K562 (cell line): ENCODE measurements around the gene RNF212B. TPM values are rescaled to one million over a fixed set of nuclear protein-coding genes. Genes with fewer than 3 reads are reported as not detected.
A peak's percentile ranks its signal among the peaks of the same experiment; 100 is the strongest.

Experiments used
- ATAC-seq: fragments of 200-7000 bp; cut with Tn5 transposase; 3 replicates; pipeline ENCODE4 v1.9.1; 2020; ENCODE audit warnings: moderate library complexity
- BruUV-seq: library from RNA; stranded (reverse); fragments of 400-500 nt; replicated peaks from 2 replicates; lab custom pipeline; 2021; lab: Mats Ljungman, UMichigan
- CTCF ChIA-PET: fragments of 300-600 bp; formaldehyde crosslinking; extraction: SDS; loops from one replicate; lab custom pipeline; 2021; ENCODE audit warnings: low intra/inter-chr PET ratio; lab: Yijun Ruan, JAX
- POLR2A ChIA-PET: fragments of 300-600, 350-650 bp; sonication (Branson Sonifier 250); formaldehyde crosslinking; extraction: SDS; loops from one replicate; lab custom pipeline; 2021; ENCODE audit warnings: antibody characterized with exemption, inconsistent platforms; lab: Yijun Ruan, JAX
- DNase-seq, 4 experiments: peaks; one replicate each; pipeline versions ENCODE4 v3.0.0 to v3.0.0-alpha.2; 2011 to 2018; ENCODE audit warnings: low spot score in 3 of 4, mixed read lengths in 3 of 4; ENCODE audit errors: extremely low read depth in 1 of 4
- FAIRE-seq: peaks from 2 replicates; lab custom pipeline; 2011; peaks lifted over from hg19 to GRCh38; lab: Jason Lieb, UNC
- H2AFZ ChIP-seq: 2 replicates; pipeline ENCODE4 v1.6.0; 2011; ENCODE audit warnings: low read depth, low read length, control low read depth, inconsistent platforms
- H3K27ac ChIP-seq: fragments of 200-600 bp; 3 replicates; pipeline ENCODE4 v1.8.0; 2011; ENCODE audit warnings: low read depth, mild to moderate bottlenecking, control low read depth, inconsistent platforms, low read length, moderate library complexity, mixed read lengths; ENCODE audit errors: extremely low read depth
- H3K27me3 ChIP-seq, 2 experiments: fragments of 300-600 bp in 1 of 2; 2 replicates in 1 of 2; 3 replicates in 1 of 2; pipeline versions ENCODE4 v1.6.0 to v1.8.0; 2011; ENCODE audit warnings: inconsistent platforms in 2 of 2, low read length in 2 of 2, mild to moderate bottlenecking in 1 of 2, mixed read lengths in 1 of 2, moderate library complexity in 1 of 2; ENCODE audit not compliant: control insufficient read depth in 2 of 2, insufficient read depth in 2 of 2
- H3K36me3 ChIP-seq: fragments of 300-600 bp; 3 replicates; pipeline ENCODE4 v1.8.0; 2011; ENCODE audit warnings: mild to moderate bottlenecking, low read length, inconsistent platforms; ENCODE audit not compliant: control insufficient read depth, insufficient read depth
- H3K4me1 ChIP-seq, 2 experiments: fragments of 200-600 bp in 1 of 2; replicated peaks in 1 of 2; 2 replicates in 1 of 2; 3 replicates in 1 of 2; pipeline versions ENCODE4 v1.5.1 to v1.8.0; 2011; ENCODE audit warnings: inconsistent platforms in 2 of 2, low read length in 2 of 2, mild to moderate bottlenecking in 1 of 2, mixed read lengths in 1 of 2, moderate library complexity in 1 of 2; ENCODE audit not compliant: control insufficient read depth in 2 of 2, insufficient read depth in 2 of 2
- H3K4me2 ChIP-seq: 2 replicates; pipeline ENCODE4 v1.6.1; 2011; ENCODE audit warnings: low read length, control low read depth, inconsistent platforms, mixed read lengths; ENCODE audit not compliant: insufficient read depth
- H3K4me3 ChIP-seq: fragments of 200-600 bp; sonication (generic), shearing (Covaris generic); 2 replicates; pipeline ENCODE4 v1.5.1; 2016; ENCODE audit warnings: control low read depth, inconsistent platforms
- H3K79me2 ChIP-seq: fragments of 200-600 bp; 3 replicates; pipeline ENCODE4 v1.8.0; 2011; ENCODE audit warnings: low read length, inconsistent platforms; ENCODE audit not compliant: control insufficient read depth, insufficient read depth
- H3K9ac ChIP-seq, 2 experiments: 2 replicates each; pipeline versions ENCODE4 v1.6.0 to v1.6.1; 2011; ENCODE audit warnings: low read depth in 2 of 2, low read length in 2 of 2, control low read depth in 1 of 2, inconsistent platforms in 1 of 2, mild to moderate bottlenecking in 1 of 2, mixed read lengths in 1 of 2; ENCODE audit not compliant: insufficient read depth in 1 of 2
- H3K9me1 ChIP-seq: one replicate; pipeline ENCODE4 v1.6.0; 2011; ENCODE audit warnings: inconsistent platforms, mild to moderate bottlenecking, low read length, moderate library complexity; ENCODE audit not compliant: control insufficient read depth, insufficient read depth
- H3K9me3 ChIP-seq: replicated peaks from 2 replicates; pipeline ENCODE4 v1.5.1; 2011; ENCODE audit warnings: low read depth, low read length, inconsistent platforms; ENCODE audit not compliant: control insufficient read depth, insufficient read depth
- H4K20me1 ChIP-seq: replicated peaks from 2 replicates; pipeline ENCODE4 v1.6.1; 2011; ENCODE audit warnings: low read length, inconsistent platforms, mixed read lengths; ENCODE audit not compliant: control insufficient read depth, insufficient read depth
- HMG20B ChIP-seq: fragments of 250-450 bp; sonication (Bioruptor Pico); IDR thresholded peaks from 2 replicates; pipeline ENCODE4 v1.5.0; 2021; ENCODE audit warnings: mild to moderate bottlenecking
- MAX ChIP-seq: sonication (generic); formaldehyde crosslinking; IDR thresholded peaks from 2 replicates; pipeline ENCODE4 v1.9.0; 2022; ENCODE audit warnings: mild to moderate bottlenecking, missing genetic modification reagents
- MTA3 ChIP-seq: fragments of 450-650 bp; formaldehyde crosslinking; IDR thresholded peaks from 2 replicates; pipeline ENCODE4 v1.6.1; 2017; ENCODE audit warnings: mild to moderate bottlenecking, borderline replicate concordance
- TAF1 ChIP-seq: IDR thresholded peaks from 2 replicates; pipeline ENCODE4 v1.6.1; 2011; ENCODE audit warnings: mild to moderate bottlenecking, low read length, moderate library complexity; ENCODE audit not compliant: insufficient read depth, control insufficient read depth, severe bottlenecking; ENCODE audit errors: extremely low read depth
- TCF7 ChIP-seq: sonication (generic); IDR thresholded peaks from 2 replicates; pipeline ENCODE4 v1.6.1; 2016; ENCODE audit warnings: antibody characterized with exemption, borderline replicate concordance
- TFAP4 ChIP-seq: sonication (generic); formaldehyde crosslinking; IDR thresholded peaks from 2 replicates; pipeline ENCODE4 v1.8.0; 2022; ENCODE audit warnings: missing genetic modification reagents, mild to moderate bottlenecking, moderate library complexity, borderline replicate concordance
- ZBTB34 ChIP-seq: fragments of 250-450 bp; sonication (Bioruptor Pico); IDR thresholded peaks from 2 replicates; pipeline ENCODE4 v1.8.0; 2021; ENCODE audit warnings: mild to moderate bottlenecking, moderate library complexity
- ZFP1 ChIP-seq: fragments of 450-650 bp; formaldehyde crosslinking; IDR thresholded peaks from 2 replicates; pipeline ENCODE4 v1.4.0; 2020; ENCODE audit warnings: mild to moderate bottlenecking, mixed read lengths
- ZNF197 ChIP-seq: fragments of 200-800 bp; sonication (Bioruptor generic); IDR thresholded peaks from 2 replicates; pipeline ENCODE4 v1.6.1; 2016; ENCODE audit warnings: low read depth, missing genetic modification characterization, missing compliant biosample characterization
- ZNF77 ChIP-seq: fragments of 250-450 bp; sonication (Bioruptor Pico); IDR thresholded peaks from 2 replicates; pipeline ENCODE4 v1.5.0; 2020
- WGBS: fragments of 100-300 bp; shearing (Covaris generic); methylation state at CpG from one replicate; pipeline ENCODE4 v1.1.6; 2016; ENCODE audit warnings: low coverage, mixed read lengths; ENCODE audit not compliant: insufficient coverage; ENCODE audit errors: missing lambda C conversion rate; 5-methylcytosine and 5-hydroxymethylcytosine counted together
- in situ Hi-C: fragments of 300-500 bp; cut with MboI; formaldehyde crosslinking; loops from 4 replicates; pipeline ENCODE4 v1.15.0; 2018; ENCODE audit warnings: inconsistent platforms, mixed read lengths
- intact Hi-C: fragments of 100-400 bp; cut with micrococcal nuclease; formaldehyde crosslinking; loops from 2 replicates; pipeline ENCODE4 v1.14.2; 2022
- polyA plus RNA-seq, 8 experiments: library from polyadenylated mRNA; depleted of rRNA in 4 of 8; stranded (reverse) in 5 of 8; unstranded in 3 of 8; fragments of >200 nt; fragmentation: Nextera tagmentation in 2 of 8; fragmentation: Illumina TruSeq in 1 of 8; extraction: Ambion mirVana in 2 of 8; extraction: Trizol in 1 of 8; gene quantifications; 2 replicates each; pipeline versions ENCODE4 v1.2.1 to v1.2.3, GENCODE V29; 2011 to 2014; ENCODE audit warnings: inconsistent platforms in 1 of 8, missing spikeins in 1 of 8
- total RNA-seq, 7 experiments: library from RNA; depleted of rRNA in 6 of 7; stranded (reverse); fragments of >200 nt in 6 of 7; fragmentation: Illumina TruSeq in 2 of 7; extraction: Trizol in 2 of 7; gene quantifications; 2 replicates each; pipeline versions ENCODE4 v1.2.1 to v1.2.3, GENCODE V29; 2011 to 2021; ENCODE audit warnings: low replicate concordance in 1 of 7

RNF212B gene
- total and polyA plus RNA-seq, 9 of the 15 experiments (the other 6 are each of a cell fraction or from before 2014, with no cell fraction given): 0.15 to 0.43 (median 0.27) TPM; not detected in 3

GRCh38 chr14:23215421-23215820 lies 22.3 kb upstream of the RNF212B start:
- no peaks in the 10 kb centered on the region for H3K79me2 ChIP-seq
- ATAC-seq: no peak
- intact Hi-C loops: no loop called here
- no peak overlapping the region for H3K4me3 ChIP-seq
- WGBS: 19% methylated on average over 1 of the region's 1 CpG
- no peaks in the 10 kb centered on the region for H3K27me3 ChIP-seq
- H3K9me3 ChIP-seq: peaks cover 3% of the 10 kb centered on the region; the same call in 1 of the 2 replicates
- CTCF ChIA-PET: no interaction called here
- no peaks in the 10 kb centered on the region for H3K4me1 ChIP-seq
- H4K20me1 ChIP-seq: no peaks in the 10 kb centered on the region
- no peak overlapping the region for H2AFZ ChIP-seq
- in situ Hi-C loops: no loop called here
- H3K9ac ChIP-seq: no peak overlapping the region
- FAIRE-seq: no peak
- DNase-seq: no peak
- TF ChIP-seq ZFP1 (CRISPR knock-in tag): 0 out of 2 replicates have a peak, but pooled peaks have one; percentile 41
- TF ChIP-seq ZNF197: no peak
- POLR2A ChIA-PET: no interaction called here
- no peak overlapping the region for H3K27ac ChIP-seq
- no peaks in the 10 kb centered on the region for H3K36me3 ChIP-seq
- no TSS peak for BruUV-seq
- no peaks in the 10 kb centered on the region for H3K9me1 ChIP-seq
- H3K4me2 ChIP-seq: no peak overlapping the region

GRCh38 chr14:23217032-23218020 lies 20.4 kb upstream of the RNF212B start:
- intact Hi-C loops: no loop called here
- no TSS peak for BruUV-seq
- TF ChIP-seq TAF1 (no peak), ZNF77 (CRISPR knock-in tag) (no peak), TFAP4 (no peak), ZBTB34 (no peak), HMG20B (CRISPR knock-in tag) (no peak), MTA3 (no peak), MAX (no peak), TCF7 (no peak)

More at GRCh38 chr14:23217032-23218020, 20.4 kb upstream of the RNF212B start:
- H3K4me3 ChIP-seq: no peak overlapping the region
- 34% methylated on average over 5 of the region's 6 CpGs for WGBS
- H3K9me1 ChIP-seq: no peaks in the 10 kb centered on the region
- H3K4me2 ChIP-seq: no peak overlapping the region
- H3K79me2 ChIP-seq: no peaks in the 10 kb centered on the region
- H3K4me1 ChIP-seq: no peaks in the 10 kb centered on the region
- peaks cover 3% of the 10 kb centered on the region; the same call in 1 of the 2 replicates for H3K9me3 ChIP-seq
- ChIA-PET CTCF (no interaction called here), POLR2A (interaction anchor here (1.0 to 1.4 kb wide), 2 partner anchors 16 to 22 kb away, joined by 3 to 5 read pairs; no protein-coding TSS in a partner anchor)
- no peak for DNase-seq
- no peaks in the 10 kb centered on the region for H4K20me1 ChIP-seq
- in situ Hi-C loops: no loop called here
- peak overlapping the region; percentile 34 for H2AFZ ChIP-seq
- FAIRE-seq: no peak
- H3K27ac ChIP-seq: no peak overlapping the region
- H3K36me3 ChIP-seq: no peaks in the 10 kb centered on the region
- no peaks in the 10 kb centered on the region for H3K27me3 ChIP-seq
- ATAC-seq: no peak
- no peak overlapping the region for H3K9ac ChIP-seq
